ENCODE results near the gene TAF1C. TPM values are rescaled to one million over a fixed set of nuclear protein-coding genes. Genes with fewer than 3 reads are reported as not detected.
"Not testable (repeated sequence)": the region's sequence is repeated elsewhere in the genome, so short reads cannot be mapped to it uniquely, and the experiment has no call there.

TAF1C gene
- total RNA-seq, 1 donor from 2014 or later, result 8.6 TPM

GRCh38 chr16:84212154-84212553, 25.3 kb upstream of the TAF1C start:
- no peak for DNase-seq (ENCODE audit: low read depth in 2 of 2)

DNA sequence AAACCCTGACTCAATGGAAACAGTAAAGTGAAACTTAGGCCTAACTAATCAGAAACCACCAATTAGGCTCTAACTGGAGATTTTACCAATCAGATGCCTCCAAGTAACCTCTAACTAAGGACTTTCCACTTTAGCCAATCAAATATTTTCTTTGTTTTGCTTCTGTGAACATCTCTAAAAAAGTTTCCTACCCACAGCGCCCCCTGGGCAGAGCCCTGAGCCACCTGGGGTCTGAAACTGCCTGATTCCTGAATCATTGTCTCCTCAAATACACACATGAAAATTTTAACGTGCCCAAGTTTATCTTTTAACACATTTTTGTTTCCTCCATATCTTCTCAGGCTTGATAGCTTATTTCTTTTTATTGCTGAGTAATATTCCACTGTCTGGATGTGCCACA, 23.1 kb upstream of the TAF1C start:
- no peak for DNase-seq (ENCODE audit: low read depth in 2 of 2)

- no peak for DNase-seq (ENCODE audit: low read depth in 2 of 2)
Measured at GRCh38 chr16:84207879-84208278, 21.0 kb upstream of the TAF1C start.

- DNase-seq (ENCODE audit: low read depth in 2 of 2), result no peak
Measured at GRCh38 chr16:84207251-84207650, 20.4 kb upstream of the TAF1C start.

GRCh38 chr16:84205976-84206691, 19.3 kb upstream of the TAF1C start:
- DNase-seq (ENCODE audit: low read depth in 2 of 2), result no peak

DNA sequence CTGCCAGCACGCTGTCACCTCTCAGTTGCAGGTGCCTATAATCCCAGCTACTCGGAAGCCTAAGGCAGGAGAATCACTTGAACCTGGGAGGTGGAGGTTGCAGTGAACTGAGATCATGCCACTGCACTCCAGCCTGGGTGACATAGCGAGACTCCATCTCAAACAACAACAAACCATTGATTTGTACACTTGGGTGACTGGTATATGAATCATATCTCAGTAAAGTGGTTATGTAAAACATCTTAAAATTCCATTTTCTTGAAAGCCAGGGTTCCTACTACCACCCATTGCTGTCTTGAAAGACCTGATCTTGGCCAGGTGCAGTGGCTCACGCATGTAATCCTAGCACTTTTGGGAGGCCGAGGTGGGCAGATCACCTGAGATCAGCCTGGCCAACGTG, 18.3 kb upstream of the TAF1C start:
- DNase-seq (ENCODE audit: low read depth in 2 of 2), result not testable (repeated sequence)

DNA sequence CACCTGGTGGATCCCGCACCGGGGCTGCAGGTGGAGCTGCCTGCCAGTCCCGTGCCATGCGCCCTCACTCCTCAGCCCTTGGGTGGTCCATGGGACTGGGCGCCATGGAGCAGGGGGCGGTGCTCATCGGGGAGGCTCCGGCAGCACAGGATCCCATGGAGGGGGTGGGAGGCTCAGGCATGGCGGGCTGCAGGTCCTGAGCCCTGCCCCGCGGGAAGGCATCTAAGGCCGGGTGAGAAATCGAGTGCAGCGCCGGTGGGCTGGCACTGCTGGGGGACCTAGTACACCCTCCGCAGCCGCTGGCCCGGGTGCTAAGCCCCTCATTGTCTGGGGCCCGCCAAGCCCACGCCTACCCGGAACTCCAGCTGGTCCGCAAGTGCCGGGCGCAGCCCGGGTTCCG, 17.7 kb upstream of the TAF1C start:
- DNase-seq (ENCODE audit: low read depth in 2 of 2), result not testable (repeated sequence)

DNA sequence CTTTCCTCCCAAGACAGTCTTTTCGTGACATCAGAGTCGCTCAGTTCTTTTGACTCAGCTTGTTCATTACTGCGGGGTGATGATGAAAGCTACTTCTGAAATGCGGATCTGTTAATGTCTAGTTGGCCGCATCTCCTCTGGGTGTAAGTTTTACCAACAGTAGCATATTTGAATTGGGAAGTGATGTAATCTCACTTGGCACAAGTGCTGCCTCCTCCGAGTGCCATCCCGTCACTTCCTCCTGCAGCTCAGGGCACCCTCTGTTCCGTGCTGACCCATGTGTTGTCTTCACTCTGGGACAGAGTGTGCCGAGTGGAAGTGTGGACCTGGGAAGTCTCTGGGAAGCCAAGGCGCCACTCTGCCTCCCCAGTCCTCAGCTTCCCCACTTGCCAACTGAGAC, 13.0 kb upstream of the TAF1C start:
- DNase-seq (ENCODE audit: low read depth in 2 of 2), result peak in 1 of 2 donors; percentile 16

- DNase-seq (ENCODE audit: low read depth in 2 of 2), result no peak
Measured at GRCh38 chr16:84199097-84199496, 12.2 kb upstream of the TAF1C start.

DNA sequence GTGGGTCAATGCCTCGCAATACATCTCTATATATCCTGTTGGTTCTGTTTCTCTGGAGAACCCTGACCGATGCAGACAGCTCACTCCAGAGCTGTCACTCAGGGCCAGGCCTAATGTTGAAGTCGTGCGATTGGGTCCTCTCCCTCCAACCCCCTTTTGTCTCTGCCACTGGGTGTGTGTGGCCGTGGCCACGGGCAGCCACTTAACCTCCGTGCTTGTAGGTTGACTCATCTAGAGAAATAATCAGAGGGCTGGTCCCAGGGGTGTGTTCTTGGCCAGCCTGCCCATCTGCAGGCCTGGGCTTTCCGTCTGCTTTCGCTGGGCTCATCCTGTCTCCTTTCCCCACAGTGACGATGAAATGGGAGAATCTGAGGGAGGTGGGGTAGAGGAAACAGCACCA, 11.5 kb upstream of the TAF1C start:
- DNase-seq (ENCODE audit: low read depth in 2 of 2), result peak in 1 of 2 donors; percentile 38

DNA sequence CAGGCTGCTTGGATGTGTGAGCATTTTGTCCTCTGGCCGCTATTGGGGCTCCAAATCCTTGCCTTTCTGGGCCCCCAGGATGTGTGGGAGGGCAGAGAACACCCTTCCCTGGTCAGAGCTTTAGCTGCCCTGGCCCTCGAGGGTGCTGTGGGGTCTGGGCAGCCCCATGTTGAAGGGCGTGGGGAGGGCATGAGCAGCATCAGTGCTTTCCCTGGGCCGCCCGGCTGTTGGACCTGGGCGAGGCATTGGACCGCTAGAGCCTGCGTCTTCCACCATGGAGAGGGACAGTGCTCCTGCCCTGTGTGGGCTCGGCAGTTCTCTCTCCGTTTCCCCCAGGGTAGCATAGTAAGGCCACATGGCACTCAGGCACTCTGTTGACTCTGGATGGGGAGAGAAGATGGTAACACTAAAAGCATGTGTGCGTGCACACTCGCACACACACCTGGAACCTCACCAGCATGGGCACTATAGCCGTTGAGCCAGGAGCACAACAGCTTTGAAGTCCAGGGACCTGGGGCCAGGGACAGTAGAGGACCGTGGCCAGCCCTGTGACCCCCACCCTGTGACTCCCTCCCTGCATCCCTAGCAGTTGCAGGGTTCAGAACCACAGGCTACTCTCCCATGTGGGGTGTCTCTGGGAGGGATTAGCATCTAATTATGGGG, 10.7 kb upstream of the TAF1C start:
- DNase-seq (ENCODE audit: low read depth in 2 of 2), result no peak

DNA sequence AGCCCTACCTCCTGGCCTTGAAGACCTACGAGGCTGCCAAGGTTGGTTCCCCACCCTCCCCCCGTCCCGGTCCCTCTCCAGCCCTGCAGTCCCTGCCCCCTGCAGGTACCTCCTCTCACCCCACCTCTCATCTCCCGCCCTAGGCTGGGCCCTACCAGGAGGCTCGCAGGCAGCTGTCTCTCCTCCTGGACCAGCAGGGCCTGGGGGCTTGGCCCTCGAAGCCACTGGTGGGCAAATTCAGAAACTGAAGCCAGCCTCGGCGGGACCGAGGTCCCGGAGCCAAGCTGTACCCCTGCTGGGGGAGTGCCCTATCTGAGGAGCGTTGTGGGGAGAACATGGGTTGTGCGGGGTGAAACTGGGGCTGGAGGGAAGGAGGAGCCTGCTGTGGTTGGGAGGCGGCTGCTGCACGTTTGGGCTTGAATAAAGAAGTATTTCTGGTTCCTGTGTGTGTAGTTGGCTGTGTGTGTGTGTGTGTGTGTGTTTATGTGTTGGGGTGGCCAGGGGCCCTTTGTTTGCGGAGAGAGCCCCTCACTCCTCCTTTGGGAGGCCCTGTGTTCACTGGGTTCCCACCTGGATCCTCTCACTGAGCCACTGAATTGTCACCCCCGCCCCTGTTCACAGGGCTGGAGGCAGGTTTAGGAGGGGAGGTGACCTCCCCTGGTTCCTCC, 10.0 kb upstream of the TAF1C start:
- no peak for DNase-seq (ENCODE audit: low read depth in 2 of 2)

GRCh38 chr16:84196101-84196500, 9.2 kb upstream of the TAF1C start:
- DNase-seq (ENCODE audit: low read depth in 2 of 2), result no peak

DNA sequence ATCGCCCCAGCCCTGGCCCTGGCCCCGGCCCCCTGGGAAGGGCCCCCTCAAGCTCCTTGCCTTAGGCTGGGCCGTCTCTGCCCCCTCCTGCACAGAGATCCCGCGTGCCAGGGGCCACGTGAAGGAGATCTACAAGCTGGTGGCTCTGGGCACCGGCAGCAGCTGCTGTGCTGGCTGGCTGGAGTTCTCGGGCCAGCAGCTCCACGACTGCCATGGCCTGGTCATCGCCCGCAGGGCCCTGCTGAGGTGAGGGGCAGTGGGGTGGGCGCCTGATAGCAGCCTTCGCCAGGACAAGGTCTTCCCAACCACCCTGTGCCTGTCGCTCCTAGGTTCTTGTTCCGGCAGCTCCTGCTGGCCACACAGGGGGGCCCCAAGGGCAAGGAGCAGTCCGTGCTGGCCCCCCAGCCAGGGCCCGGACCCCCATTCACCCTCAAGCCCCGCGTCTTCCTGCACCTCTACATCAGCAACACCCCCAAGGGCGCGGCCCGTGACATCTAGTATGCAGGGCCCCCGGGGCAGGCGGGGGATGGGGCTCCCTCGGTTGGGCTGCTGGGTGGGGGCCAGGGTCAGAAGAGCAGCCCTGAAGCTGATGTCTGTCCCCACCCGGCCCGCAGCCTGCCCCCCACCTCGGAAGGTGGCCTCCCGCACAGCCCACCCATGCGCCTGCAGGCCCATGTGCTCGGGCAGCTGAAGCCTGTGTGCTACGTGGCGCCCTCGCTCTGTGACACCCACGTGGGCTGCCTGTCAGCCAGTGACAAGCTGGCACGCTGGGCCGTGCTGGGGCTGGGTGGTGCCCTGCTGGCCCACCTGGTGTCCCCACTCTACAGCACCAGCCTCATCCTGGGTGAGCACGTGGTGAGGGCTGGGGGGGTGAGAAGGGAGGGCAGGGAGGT, 8.6 kb upstream of the TAF1C start:
- no peak for DNase-seq (ENCODE audit: low read depth in 2 of 2)

DNA sequence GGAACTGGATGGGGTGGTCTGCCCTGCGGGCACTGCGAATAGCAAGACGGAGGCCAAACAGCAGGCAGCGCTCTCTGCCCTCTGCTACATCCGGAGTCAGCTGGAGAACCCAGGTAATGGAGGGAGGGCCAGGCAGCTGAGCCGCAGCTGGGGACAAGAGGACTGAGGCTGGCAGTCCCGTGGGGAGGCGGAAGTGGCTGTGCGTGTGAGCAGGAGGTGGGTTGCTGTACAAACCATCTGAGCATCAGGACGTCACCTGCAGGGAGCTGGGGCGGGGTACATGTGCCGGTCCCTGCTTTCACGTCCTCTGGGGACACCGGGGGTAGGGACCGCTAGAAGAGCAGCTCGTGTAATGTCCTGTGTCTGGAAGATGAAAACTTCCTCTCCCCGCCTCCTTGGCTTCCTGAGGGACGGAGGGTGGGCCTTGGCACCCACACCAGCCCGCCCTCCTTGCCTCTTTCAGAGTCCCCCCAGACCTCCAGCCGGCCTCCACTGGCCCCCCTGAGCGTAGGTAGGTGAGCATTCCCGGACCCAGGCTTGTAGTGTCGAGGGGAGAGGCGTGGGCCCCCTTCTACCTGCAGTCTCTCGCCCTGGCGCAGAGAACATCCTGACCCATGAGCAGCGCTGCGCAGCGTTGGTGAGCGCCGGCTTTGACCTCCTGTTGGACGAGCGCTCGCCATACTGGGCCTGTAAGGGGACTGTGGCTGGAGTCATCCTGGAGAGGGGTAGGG, 7.8 kb upstream of the TAF1C start:
- DNase-seq (ENCODE audit: low read depth in 2 of 2), result no peak

GRCh38 chr16:84194018-84194417, 7.2 kb upstream of the TAF1C start:
- DNase-seq (ENCODE audit: low read depth in 2 of 2), result no peak

DNA sequence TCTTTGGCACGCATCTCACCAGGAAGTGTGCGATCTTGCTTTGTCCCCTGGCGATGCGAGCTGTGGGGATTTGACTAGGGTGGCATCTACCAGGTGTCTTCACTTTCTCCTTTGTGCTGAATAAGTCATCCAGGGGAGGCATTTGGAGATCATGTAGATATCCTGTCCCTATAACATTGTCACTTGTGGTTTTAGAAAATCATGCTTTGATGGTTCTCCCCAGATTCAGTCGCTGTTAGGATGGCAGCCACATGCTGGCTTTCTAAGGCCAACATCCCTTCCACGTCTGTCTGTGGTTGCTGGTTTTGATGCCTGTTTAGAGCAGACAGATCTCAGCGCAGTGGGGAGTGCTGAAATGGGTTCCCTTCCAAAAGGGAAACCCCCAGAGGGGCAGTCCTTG, 6.6 kb upstream of the TAF1C start:
- DNase-seq (ENCODE audit: low read depth in 2 of 2), result no peak

GRCh38 chr16:84191466-84191865, 4.6 kb upstream of the TAF1C start:
- DNase-seq (ENCODE audit: low read depth in 2 of 2), result no peak

- DNase-seq (ENCODE audit: low read depth in 2 of 2), result peak in 1 of 2 donors; percentile 17
Measured at GRCh38 chr16:84190731-84191388, 4.0 kb upstream of the TAF1C start, which contains the start of gene ADAD2. ADAD2 (plus strand) TSS chr16:84191157; CDS start chr16:84191231, 74 bp downstream.

DNA sequence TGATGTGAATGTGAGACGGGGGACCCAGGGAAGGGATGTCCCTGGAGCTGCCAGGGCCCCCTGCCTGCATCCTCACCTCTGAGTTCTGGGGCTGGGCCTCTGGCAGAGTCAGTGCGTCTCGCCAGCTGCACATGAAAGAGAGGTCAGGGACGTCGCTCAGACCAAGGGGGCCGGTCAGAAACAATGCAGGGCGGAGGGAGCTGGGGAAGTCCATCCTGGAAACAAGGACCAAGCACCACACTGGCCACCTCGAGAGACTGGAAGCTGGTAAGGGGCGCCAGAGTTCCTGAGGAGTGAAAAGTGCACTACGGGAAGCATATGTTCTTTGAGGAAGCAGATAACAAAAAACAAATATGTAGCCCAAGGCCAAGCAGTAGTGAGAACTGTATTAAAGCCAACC, 2.1 kb downstream of the TAF1C start:
- peak in 1 of 2 donors; percentile 77 for DNase-seq (ENCODE audit: low read depth in 2 of 2)

Measured in dermis microvascular lymphatic vessel endothelial cell (primary cell).